HepG2 (cell line): Measurements from ENCODE around the gene CPB1. TPM values are rescaled to one million over a fixed set of nuclear protein-coding genes. Genes with fewer than 3 reads are reported as not detected.

Experiments used
- ARHGAP35 ChIP-seq: sonication (generic); formaldehyde crosslinking; IDR thresholded peaks from 2 replicates; pipeline ENCODE4 v1.9.0; 2022; ENCODE audit warnings: mild to moderate bottlenecking, inconsistent platforms, moderate library complexity, missing genetic modification reagents, borderline replicate concordance
- DPF2 ChIP-seq: sonication (generic); formaldehyde crosslinking; IDR thresholded peaks from 2 replicates; pipeline ENCODE4 v1.4.0; 2020; ENCODE audit warnings: mild to moderate bottlenecking, low read depth, missing genetic modification reagents, borderline replicate concordance
- SMC3 ChIP-seq: IDR thresholded peaks from 2 replicates; pipeline ENCODE4 v1.6.1; 2011; ENCODE audit warnings: low read length, improper control_type of control experiment
- TOE1 ChIP-seq: sonication (generic); formaldehyde crosslinking; IDR thresholded peaks from 2 replicates; pipeline ENCODE4 v1.4.0; 2020; ENCODE audit warnings: mild to moderate bottlenecking, missing genetic modification reagents
- ZNF10 ChIP-seq: sonication (generic); formaldehyde crosslinking; IDR thresholded peaks from 2 replicates; pipeline ENCODE4 v1.4.0; 2020; ENCODE audit warnings: mild to moderate bottlenecking, low read depth, missing genetic modification reagents, borderline replicate concordance
- ZNF264 ChIP-seq: sonication (generic); formaldehyde crosslinking; IDR thresholded peaks from 2 replicates; pipeline ENCODE4 v1.4.0; 2020; ENCODE audit warnings: missing genetic modification reagents
- ZNF30 ChIP-seq: sonication (generic); formaldehyde crosslinking; IDR thresholded peaks from 2 replicates; pipeline ENCODE4 v1.5.0; 2020; ENCODE audit warnings: mild to moderate bottlenecking, missing genetic modification reagents
- polyA plus RNA-seq, 8 experiments: library from polyadenylated mRNA; depleted of rRNA in 3 of 8; stranded (reverse) in 7 of 8; unstranded in 1 of 8; fragments of >200 nt; fragmentation: Illumina TruSeq in 4 of 8; extraction: Trizol in 4 of 8; gene quantifications; 2 replicates each; pipeline versions ENCODE4 v1.2.1 to v1.2.3, GENCODE V29; 2011 to 2016; ENCODE audit warnings: low read depth in 4 of 8, missing spikeins in 1 of 8, mixed read lengths in 1 of 8; ENCODE audit not compliant: insufficient read depth in 1 of 8
- total RNA-seq, 5 experiments: library from RNA; depleted of rRNA; stranded (reverse); fragments of >200 nt; fragmentation: Illumina TruSeq; extraction: Trizol; gene quantifications; 2 replicates each; pipeline ENCODE4 v1.2.3, GENCODE V29; 2016; ENCODE audit warnings: low read depth in 1 of 5
- TF ChIP-seq, protein P1 (sequence below): sonication (generic); formaldehyde crosslinking; IDR thresholded peaks from 2 replicates; pipeline ENCODE4 v1.5.1; 2020; ENCODE audit warnings: mild to moderate bottlenecking, missing genetic modification reagents, moderate library complexity
- TF ChIP-seq, protein P2 (sequence below): conservative IDR thresholded peaks from 2 replicates; pipeline ENCODE4 v1.6.1; 2018; ENCODE audit warnings: missing genetic modification reagents

CPB1 gene
- total and polyA plus RNA-seq, 2 of the 13 experiments (the other 11 are each of a cell fraction or from before 2014, with no cell fraction given) = not detected

DNA sequence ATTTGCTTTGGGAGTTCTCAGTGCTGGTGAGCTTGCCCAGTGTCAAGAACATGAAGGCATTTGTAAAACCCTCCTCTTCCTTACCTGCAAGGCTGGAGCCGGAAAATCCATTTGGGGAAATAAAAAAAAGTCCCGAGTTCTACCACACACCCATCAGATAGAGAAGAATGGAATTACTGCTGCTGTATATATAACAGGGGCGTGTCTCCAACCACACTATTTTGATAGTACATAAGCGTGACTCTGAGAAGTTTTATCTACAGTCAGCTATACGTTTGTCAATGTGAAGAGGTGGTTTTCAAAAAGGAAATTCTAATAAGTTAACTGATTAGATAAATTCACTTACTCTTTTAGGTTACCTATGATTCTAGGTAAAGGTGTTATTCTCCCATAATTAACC lies 36.2 kb downstream of the CPB1 start (continued):
- TF ChIP-seq, protein P1, sequence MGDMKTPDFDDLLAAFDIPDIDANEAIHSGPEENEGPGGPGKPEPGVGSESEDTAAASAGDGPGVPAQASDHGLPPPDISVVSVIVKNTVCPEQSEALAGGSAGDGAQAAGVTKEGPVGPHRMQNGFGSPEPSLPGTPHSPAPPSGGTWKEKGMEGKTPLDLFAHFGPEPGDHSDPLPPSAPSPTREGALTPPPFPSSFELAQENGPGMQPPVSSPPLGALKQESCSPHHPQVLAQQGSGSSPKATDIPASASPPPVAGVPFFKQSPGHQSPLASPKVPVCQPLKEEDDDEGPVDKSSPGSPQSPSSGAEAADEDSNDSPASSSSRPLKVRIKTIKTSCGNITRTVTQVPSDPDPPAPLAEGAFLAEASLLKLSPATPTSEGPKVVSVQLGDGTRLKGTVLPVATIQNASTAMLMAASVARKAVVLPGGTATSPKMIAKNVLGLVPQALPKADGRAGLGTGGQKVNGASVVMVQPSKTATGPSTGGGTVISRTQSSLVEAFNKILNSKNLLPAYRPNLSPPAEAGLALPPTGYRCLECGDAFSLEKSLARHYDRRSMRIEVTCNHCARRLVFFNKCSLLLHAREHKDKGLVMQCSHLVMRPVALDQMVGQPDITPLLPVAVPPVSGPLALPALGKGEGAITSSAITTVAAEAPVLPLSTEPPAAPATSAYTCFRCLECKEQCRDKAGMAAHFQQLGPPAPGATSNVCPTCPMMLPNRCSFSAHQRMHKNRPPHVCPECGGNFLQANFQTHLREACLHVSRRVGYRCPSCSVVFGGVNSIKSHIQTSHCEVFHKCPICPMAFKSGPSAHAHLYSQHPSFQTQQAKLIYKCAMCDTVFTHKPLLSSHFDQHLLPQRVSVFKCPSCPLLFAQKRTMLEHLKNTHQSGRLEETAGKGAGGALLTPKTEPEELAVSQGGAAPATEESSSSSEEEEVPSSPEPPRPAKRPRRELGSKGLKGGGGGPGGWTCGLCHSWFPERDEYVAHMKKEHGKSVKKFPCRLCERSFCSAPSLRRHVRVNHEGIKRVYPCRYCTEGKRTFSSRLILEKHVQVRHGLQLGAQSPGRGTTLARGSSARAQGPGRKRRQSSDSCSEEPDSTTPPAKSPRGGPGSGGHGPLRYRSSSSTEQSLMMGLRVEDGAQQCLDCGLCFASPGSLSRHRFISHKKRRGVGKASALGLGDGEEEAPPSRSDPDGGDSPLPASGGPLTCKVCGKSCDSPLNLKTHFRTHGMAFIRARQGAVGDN = no peak
- TF ChIP-seq ZNF30 (CRISPR knock-in tag) = no peak
- TF ChIP-seq TOE1 (CRISPR knock-in tag) = no peak
- TF ChIP-seq SMC3 = no peak
- TF ChIP-seq, protein P2, sequence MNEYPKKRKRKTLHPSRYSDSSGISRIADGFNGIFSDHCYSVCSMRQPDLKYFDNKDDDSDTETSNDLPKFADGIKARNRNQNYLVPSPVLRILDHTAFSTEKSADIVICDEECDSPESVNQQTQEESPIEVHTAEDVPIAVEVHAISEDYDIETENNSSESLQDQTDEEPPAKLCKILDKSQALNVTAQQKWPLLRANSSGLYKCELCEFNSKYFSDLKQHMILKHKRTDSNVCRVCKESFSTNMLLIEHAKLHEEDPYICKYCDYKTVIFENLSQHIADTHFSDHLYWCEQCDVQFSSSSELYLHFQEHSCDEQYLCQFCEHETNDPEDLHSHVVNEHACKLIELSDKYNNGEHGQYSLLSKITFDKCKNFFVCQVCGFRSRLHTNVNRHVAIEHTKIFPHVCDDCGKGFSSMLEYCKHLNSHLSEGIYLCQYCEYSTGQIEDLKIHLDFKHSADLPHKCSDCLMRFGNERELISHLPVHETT (CRISPR knock-in tag) = no peak
- TF ChIP-seq ARHGAP35 (CRISPR knock-in tag) = no peak
- no peak for TF ChIP-seq DPF2 (CRISPR knock-in tag)
- TF ChIP-seq ZNF10 (CRISPR knock-in tag) = no peak
- TF ChIP-seq ZNF264 (CRISPR knock-in tag) = no peak
